ENCODE data around the gene GPR146.

DNA sequence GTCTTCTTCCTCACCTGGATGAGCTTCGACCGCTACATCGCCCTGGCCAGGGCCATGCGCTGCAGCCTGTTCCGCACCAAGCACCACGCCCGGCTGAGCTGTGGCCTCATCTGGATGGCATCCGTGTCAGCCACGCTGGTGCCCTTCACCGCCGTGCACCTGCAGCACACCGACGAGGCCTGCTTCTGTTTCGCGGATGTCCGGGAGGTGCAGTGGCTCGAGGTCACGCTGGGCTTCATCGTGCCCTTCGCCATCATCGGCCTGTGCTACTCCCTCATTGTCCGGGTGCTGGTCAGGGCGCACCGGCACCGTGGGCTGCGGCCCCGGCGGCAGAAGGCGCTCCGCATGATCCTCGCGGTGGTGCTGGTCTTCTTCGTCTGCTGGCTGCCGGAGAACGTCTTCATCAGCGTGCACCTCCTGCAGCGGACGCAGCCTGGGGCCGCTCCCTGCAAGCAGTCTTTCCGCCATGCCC lies 47.9 kb downstream of the GPR146 start:
- TF ChIP-seq POLR2A (IDR thresholded peaks at IDR 0.05; ENCODE audit: low read length) (no peak), GATA1 (IDR thresholded peaks at IDR 0.05; ENCODE audit: low read depth, low read length) (no peak)

Measured in erythroblast (primary cell).